Naive B cell (primary cell): ENCODE measurements around the gene TBK1. TPM values are rescaled to one million over a fixed set of nuclear protein-coding genes. Genes with fewer than 3 reads are reported as not detected.

Experiments used
- ATAC-seq, 2 donors: fragments of 150-1000 bp; cut with Tn5 transposase; 2 replicates each; pipeline ENCODE4 v1.10.0; 2021; ENCODE audit warnings: low read depth in 2 of 2, mild to moderate bottlenecking in 2 of 2, moderate library complexity in 2 of 2
- DNase-seq: peaks from one replicate; pipeline ENCODE4 v3.0.0; 2022
- H3K27ac Mint-ChIP-seq, 6 donors: one replicate each; pipeline ENCODE4 v1.8.0; 2020 to 2022; ENCODE audit warnings: mild to moderate bottlenecking in 6 of 6, mixed read lengths in 6 of 6, moderate library complexity in 5 of 6, inconsistent platforms in 2 of 6
- H3K27me3 Mint-ChIP-seq, 3 donors: one replicate each; pipeline ENCODE4 v1.8.0; 2021 to 2022; ENCODE audit warnings: mixed read lengths in 3 of 3, mild to moderate bottlenecking in 1 of 3
- H3K36me3 Mint-ChIP-seq, 2 donors: one replicate each; pipeline ENCODE4 v1.8.0; 2020 to 2022; ENCODE audit warnings: mixed read lengths in 2 of 2, inconsistent platforms in 1 of 2, mild to moderate bottlenecking in 1 of 2
- H3K4me1 Mint-ChIP-seq, 3 donors: one replicate each; pipeline ENCODE4 v1.8.0; 2020 to 2022; ENCODE audit warnings: mixed read lengths in 3 of 3, inconsistent platforms in 1 of 3, mild to moderate bottlenecking in 1 of 3, moderate library complexity in 1 of 3
- H3K4me3 Mint-ChIP-seq, 8 donors: one replicate each; pipeline ENCODE4 v1.8.0; 2020 to 2022; ENCODE audit warnings: mild to moderate bottlenecking in 8 of 8, mixed read lengths in 8 of 8, moderate library complexity in 8 of 8, inconsistent platforms in 2 of 8
- H3K9me3 Mint-ChIP-seq, 7 donors: one replicate each; pipeline ENCODE4 v1.8.0; 2020 to 2022; ENCODE audit warnings: mixed read lengths in 7 of 7, mild to moderate bottlenecking in 5 of 7, inconsistent platforms in 2 of 7, moderate library complexity in 1 of 7
- polyA plus RNA-seq, 6 donors: library from polyadenylated mRNA; unstranded; fragments of 300-500 nt; fragmentation: Illumina TruSeq; gene quantifications; one replicate each; pipeline ENCODE4 v1.2.3, GENCODE V29; 2021; ENCODE audit warnings: low read depth in 6 of 6

The TBK1 gene
- polyA plus RNA-seq, 6 donors from 2014 or later: 16.0 to 24.5 (median 18.9) TPM

DNA sequence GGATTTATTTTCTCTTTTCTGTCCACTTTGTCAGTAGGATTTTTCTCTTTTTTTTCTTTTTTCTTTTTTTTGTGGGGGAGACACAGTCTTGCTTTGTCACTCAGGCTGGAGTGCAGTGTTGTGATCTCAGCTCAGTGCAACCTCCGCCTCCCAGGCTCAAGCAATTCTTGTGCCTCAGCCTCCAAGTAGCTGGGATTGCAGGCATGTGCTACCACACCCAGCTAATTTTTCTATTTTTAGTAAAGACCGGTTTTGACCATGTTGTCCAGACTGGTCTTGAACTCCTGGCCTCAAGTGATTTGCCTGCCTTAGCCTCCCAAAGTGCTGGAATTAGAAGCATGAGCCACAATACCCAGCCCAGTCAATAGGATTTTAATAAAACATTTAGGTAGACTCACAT, 21.0 kb upstream of the TBK1 start:
- ATAC-seq: no peak
- DNase-seq: no peak
- H3K4me1 Mint-ChIP-seq: no peaks in the 10 kb centered on the region
- no peaks in the 10 kb centered on the region for H3K9me3 Mint-ChIP-seq
- peak overlapping the region in 1 of 6 donors; percentile 7 for H3K27ac Mint-ChIP-seq
- peaks cover 5 to 43% of the 10 kb centered on the region in 2 donors for H3K36me3 Mint-ChIP-seq
- H3K27me3 Mint-ChIP-seq: no peaks in the 10 kb centered on the region
- H3K4me3 Mint-ChIP-seq: no peak overlapping the region

DNA sequence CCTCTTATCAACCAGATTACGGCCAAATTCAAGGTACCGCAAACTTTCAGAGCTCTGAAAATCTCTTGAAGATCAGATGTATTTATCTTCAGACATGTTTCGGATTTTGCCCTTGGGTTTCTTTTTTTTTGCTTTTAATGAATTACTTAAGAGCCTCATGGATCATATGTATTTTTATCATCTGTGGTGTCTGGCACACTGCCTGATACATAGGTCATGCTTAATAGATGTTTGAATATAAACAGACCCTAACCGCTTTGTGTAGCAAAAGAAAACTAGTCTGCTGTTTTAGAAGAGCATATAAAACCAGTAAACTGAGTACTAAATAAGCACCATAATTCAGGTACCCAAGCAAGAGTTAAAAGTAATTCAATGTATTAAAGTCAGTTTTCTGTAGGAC, 20.1 kb upstream of the TBK1 start:
- H3K36me3 Mint-ChIP-seq: peaks cover 5 to 43% of the 10 kb centered on the region in 2 donors

DNA sequence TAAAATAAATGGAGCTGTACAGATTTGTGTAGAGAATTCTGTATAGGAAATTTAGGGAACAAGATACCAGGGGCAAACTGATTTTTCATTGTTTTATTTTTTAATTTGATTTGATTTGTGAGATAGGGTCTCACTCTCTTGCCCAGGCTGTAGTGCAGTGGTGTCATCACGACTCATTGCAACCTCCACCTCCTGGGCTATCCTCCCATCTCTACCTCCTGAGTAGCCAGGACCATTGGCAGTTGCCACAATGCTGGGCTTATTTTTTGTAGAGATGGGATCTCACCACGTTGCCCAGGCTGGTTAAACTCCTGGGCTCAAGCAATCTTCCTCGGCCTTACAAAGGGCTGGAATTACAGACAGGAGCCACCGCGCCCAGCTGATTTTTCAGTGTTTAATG, 18.0 kb upstream of the TBK1 start:
- H3K4me1 Mint-ChIP-seq: peaks cover 0 to 4% (median 4%) of the 10 kb centered on the region in 3 donors
- ATAC-seq: no peak
- DNase-seq: no peak
- H3K27me3 Mint-ChIP-seq: no peaks in the 10 kb centered on the region
- no peaks in the 10 kb centered on the region for H3K9me3 Mint-ChIP-seq
- H3K36me3 Mint-ChIP-seq: peaks cover 14 to 46% of the 10 kb centered on the region in 2 donors
- H3K4me3 Mint-ChIP-seq: no peak overlapping the region
- no peak overlapping the region for H3K27ac Mint-ChIP-seq

More for the DNA sequence above, 20.1 kb upstream of the TBK1 start:
- Mint-ChIP-seq H3K27me3 (no peaks in the 10 kb centered on the region), H3K4me1 (no peaks in the 10 kb centered on the region), H3K4me3 (no peak overlapping the region), H3K9me3 (no peaks in the 10 kb centered on the region), H3K27ac (no peak overlapping the region)
- ATAC-seq (no peak), DNase-seq (no peak)

DNA sequence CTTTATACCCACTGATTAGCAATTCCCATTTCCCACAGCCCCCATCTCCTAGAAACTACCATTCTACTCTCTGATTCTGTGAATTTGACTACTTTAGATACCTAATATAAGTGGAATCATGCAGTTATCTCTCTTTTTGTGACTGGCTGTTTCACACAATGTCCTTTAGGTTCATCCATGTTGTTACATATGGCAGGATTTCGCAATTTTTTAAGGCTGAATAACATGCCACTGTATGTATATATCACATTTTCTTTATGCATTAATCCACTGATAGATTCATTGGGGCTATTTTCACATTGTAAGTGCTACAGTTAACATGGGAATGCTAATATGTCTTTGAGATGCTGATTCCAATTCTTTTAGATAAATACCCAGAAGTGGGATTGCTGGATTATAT, 11.8 kb upstream of the TBK1 start:
- DNase-seq: no peak
- H3K4me3 Mint-ChIP-seq: no peak overlapping the region
- peaks cover 0 to 4% (median 4%) of the 10 kb centered on the region in 3 donors for H3K4me1 Mint-ChIP-seq
- no peak overlapping the region for H3K27ac Mint-ChIP-seq
- H3K27me3 Mint-ChIP-seq: no peaks in the 10 kb centered on the region
- H3K36me3 Mint-ChIP-seq: peaks cover 9 to 28% of the 10 kb centered on the region in 2 donors
- no peaks in the 10 kb centered on the region for H3K9me3 Mint-ChIP-seq
- no peak for ATAC-seq

DNA sequence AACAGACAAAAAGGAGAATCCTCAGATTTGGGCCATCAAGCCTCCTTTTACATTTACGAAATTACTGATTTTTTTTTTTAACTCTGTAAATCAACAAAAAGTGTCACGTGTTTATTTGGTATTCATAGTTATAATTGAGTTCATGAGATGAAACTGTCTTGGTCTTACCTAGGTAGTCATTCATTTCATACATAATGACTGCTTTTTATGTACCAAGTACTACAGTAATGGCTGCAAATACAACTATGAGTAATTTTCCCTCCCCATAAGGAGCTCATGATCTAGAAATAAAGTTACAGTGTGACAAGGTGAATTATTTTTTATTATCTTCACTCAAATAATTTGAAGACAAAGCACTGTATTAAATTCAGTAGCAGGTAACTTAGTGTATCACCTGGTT, 6.4 kb upstream of the TBK1 start:
- no peaks in the 10 kb centered on the region for H3K9me3 Mint-ChIP-seq
- peaks cover 0 to 10% of the 10 kb centered on the region in 2 donors for H3K36me3 Mint-ChIP-seq
- ATAC-seq: no peak
- H3K4me1 Mint-ChIP-seq: peaks cover 0 to 5% (median 5%) of the 10 kb centered on the region in 3 donors
- H3K27ac Mint-ChIP-seq: no peak overlapping the region
- no peak overlapping the region for H3K4me3 Mint-ChIP-seq
- DNase-seq: no peak
- H3K27me3 Mint-ChIP-seq: no peaks in the 10 kb centered on the region

DNA sequence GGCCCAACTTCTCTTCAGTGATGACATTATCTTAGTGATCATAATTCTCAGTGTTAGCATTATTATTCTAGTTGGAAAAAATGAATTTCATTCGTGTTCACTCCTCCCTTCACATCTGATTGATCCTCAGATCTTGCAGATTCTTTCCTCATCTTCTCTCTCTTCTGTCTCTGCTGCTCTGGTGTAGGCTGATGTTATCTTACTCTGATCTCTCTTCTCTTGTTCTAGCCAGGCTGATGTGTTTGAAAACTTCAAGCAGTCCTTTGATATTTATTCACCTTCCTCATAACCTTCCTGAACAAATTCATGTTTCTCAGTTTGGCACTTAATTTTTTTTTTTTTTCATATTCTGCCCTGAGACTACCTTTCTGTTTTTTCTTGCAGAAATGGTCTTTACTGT, 5.6 kb upstream of the TBK1 start:
- H3K27ac Mint-ChIP-seq: no peak overlapping the region
- DNase-seq (no peak), ATAC-seq (no peak)
- peaks cover 7 to 13% (median 13%) of the 10 kb centered on the region in 3 donors for H3K4me1 Mint-ChIP-seq
- H3K27me3 Mint-ChIP-seq: no peaks in the 10 kb centered on the region
- H3K36me3 Mint-ChIP-seq: peaks cover 0 to 4% of the 10 kb centered on the region in 2 donors
- no peaks in the 10 kb centered on the region for H3K9me3 Mint-ChIP-seq
- H3K4me3 Mint-ChIP-seq: no peak overlapping the region

DNA sequence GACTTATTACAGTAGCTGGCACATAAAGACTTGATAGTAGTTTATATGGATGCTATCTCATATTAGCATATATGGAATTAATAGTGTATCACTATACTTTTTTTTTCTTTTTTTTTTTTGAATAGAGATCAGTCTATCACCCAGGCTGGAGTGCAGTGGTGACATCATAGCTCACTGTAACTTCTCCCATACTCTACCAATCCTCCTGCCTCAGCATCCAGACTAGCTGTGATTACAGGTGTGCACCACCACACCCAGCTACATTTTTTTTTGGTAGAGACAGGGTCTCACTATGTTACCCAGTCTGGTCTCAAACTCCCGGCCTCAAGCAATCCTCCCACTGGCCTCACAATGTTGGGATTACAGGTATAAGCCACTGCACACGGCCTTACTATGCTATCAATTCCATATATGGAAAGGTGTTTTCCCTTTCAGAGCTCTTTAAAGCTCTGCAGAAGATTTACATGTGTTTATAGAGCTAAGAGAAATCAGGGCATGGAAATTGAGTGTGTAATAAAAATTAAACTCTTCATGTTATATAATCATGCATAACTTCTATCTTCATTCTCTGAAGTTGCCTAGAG, 1.8 kb upstream of the TBK1 start:
- no peak for DNase-seq
- no peak for ATAC-seq
- peaks cover 0 to 1% of the 10 kb centered on the region in 2 donors for H3K36me3 Mint-ChIP-seq
- H3K4me1 Mint-ChIP-seq: peaks cover 17 to 28% (median 24%) of the 10 kb centered on the region in 3 donors
- peak overlapping the region in 6 of 8 donors; percentile 20 to 99 (median 68) for H3K4me3 Mint-ChIP-seq
- no peaks in the 10 kb centered on the region for H3K9me3 Mint-ChIP-seq
- peak overlapping the region in 1 of 6 donors; percentile 47 for H3K27ac Mint-ChIP-seq
- H3K27me3 Mint-ChIP-seq: no peaks in the 10 kb centered on the region

DNA sequence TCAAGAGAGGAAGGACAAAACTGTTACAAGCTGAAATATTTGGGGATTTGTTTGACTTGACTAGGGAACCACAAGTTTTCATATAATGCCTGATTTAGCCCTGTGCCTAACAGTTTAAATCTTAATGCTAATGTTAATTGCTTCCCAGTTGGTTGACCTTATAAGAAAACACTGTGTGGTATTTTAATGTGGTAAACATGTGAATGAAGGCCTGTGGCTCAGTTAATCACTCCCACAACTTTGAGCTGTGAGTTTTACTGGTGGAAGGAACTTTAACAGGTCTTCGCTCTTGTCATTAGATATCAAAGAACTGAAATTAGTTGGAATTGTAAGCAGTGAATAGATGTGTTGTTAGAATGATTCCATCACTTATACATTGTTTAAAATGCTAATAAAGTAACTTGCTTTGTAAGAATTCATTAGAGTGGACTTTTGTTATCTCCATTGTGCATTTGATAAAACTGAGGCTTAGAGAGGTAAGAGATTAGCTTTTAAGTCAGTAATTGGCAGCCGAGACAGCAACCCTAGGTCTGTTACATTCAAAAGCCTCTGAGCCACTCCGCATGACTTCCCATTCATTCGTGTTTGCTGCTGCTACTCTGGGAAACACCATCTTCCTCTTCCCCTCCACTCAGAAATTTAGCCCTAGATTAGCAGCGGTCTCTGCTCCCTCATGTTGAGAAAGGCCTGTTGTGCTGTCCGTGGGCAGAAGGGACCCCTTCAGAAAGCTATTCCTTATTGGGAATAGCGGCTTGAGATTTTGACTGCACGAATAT, 1.0 kb upstream of the TBK1 start:
- Mint-ChIP-seq H3K4me3 (peak overlapping the region; percentile 93 to 99 (median 95)), H3K9me3 (no peaks in the 10 kb centered on the region), H3K27me3 (no peaks in the 10 kb centered on the region), H3K4me1 (peaks cover 18 to 29% (median 25%) of the 10 kb centered on the region in 3 donors), H3K36me3 (no peaks in the 10 kb centered on the region), H3K27ac (peak overlapping the region in 5 of 6 donors; percentile 54 to 95 (median 91))
- DNase-seq (peak; percentile 23), ATAC-seq (peak; percentile 45)

DNA sequence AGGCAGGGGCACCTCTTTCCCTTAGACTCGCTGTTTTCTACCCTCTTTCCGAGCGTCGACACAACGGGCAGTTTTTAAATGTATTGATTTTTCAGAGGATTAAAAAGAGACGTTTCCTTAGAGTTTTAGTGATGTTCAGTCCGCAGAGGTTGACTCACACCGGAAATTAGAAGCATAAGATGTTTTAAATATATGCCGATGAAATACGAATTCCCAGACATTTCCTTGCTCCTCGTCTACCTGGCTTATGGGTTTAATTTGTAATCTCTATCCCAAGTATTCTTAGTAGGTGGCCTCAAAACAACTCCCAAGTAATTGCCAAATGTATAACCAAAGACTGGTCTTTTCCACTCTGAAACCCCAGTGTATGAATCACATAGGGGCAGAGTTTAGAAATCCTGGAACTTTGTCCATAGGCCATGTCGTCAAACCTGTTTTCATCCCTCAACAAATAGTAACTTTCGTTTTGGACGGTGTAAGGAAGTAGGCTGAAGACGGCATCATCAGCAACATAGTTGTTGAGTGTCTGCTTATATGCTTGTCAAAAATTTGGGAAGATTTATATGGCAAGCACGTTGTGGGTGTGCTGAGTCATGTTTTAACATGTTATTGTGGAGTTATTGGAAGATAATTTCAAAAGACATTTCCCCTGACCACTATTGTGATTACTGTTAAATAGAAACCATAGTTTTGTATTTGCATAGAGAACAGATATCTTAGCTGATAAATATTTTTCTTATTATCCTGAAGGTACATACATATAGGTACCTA, 824 bp downstream of the TBK1 start:
- Mint-ChIP-seq H3K4me1 (peaks cover 21 to 35% (median 34%) of the 10 kb centered on the region in 3 donors), H3K9me3 (no peaks in the 10 kb centered on the region), H3K27ac (peak overlapping the region; percentile 80 to 95 (median 90)), H3K36me3 (no peaks in the 10 kb centered on the region), H3K27me3 (no peaks in the 10 kb centered on the region), H3K4me3 (peak overlapping the region; percentile 93 to 99 (median 95))
- ATAC-seq (peak; percentile 15 to 20), DNase-seq (peak; percentile 5)

DNA sequence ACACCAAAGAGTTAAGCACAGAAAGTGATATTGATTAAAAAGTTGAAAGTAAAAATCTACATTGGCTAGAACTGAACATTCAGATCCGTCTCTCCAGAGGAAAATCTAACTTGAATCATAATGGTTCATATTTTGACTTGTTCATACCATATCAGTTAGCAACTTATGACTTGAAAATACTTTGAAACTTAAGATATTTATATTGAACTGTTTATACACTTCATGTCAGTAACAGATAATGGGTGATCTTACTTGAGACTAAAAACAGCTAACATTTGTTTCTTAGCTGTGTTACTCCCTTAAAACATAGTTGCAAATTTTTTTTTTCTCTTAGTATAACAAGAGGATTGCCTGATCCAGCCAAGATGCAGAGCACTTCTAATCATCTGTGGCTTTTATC, 3.6 kb downstream of the TBK1 start:
- Mint-ChIP-seq H3K9me3 (no peaks in the 10 kb centered on the region), H3K27ac (peak overlapping the region in 2 of 6 donors; percentile 15 to 23), H3K27me3 (no peaks in the 10 kb centered on the region), H3K4me3 (peak overlapping the region in 1 of 8 donors; percentile 46), H3K36me3 (no peaks in the 10 kb centered on the region), H3K4me1 (peaks cover 32 to 45% (median 43%) of the 10 kb centered on the region in 3 donors)
- ATAC-seq (no peak), DNase-seq (no peak)

DNA sequence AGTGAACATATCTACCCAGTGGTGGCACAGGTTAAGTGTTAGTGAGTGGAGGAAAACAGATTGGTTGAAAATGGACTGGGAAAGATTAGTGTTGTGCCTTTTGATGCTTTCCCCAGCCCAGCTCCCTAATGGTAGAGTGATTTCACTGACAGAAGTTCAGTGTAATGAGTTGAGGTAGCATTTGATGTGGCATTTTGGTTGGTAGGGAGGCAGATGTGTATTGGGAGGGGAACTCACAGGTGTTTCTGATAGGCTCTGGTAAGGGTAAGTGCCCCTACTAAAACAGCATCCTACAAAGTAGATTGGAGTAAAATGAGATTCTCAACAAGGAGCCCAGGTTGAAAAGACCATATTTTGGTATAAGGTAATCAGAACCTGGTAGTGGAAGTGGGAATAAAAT, 4.2 kb downstream of the TBK1 start:
- H3K9me3 Mint-ChIP-seq: no peaks in the 10 kb centered on the region
- H3K27me3 Mint-ChIP-seq: no peaks in the 10 kb centered on the region
- no peaks in the 10 kb centered on the region for H3K36me3 Mint-ChIP-seq
- ATAC-seq (no peak), DNase-seq (no peak)
- H3K4me1 Mint-ChIP-seq: peaks cover 27 to 40% (median 37%) of the 10 kb centered on the region in 3 donors
- peak overlapping the region in 4 of 6 donors; percentile 1 to 73 (median 19) for H3K27ac Mint-ChIP-seq
- H3K4me3 Mint-ChIP-seq: peak overlapping the region in 1 of 8 donors; percentile 46

DNA sequence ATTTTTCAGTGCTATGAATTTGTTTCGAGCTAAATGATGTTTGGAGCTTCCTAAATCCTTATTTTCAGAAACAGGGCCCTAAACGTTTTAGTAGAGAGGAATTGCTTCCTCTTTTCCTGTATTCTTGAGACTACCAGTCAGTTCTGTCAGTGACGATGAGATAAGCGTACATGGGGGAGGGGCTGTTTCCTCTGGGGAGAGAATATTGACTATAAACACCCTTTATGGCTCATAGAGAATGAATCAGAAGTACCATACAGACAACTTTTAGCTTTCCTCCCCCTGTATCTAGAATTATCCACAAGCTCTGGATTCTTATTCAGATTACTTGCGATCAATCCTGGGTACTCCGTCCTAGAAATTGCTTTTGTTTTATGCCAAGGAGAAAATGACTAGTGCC, 5.1 kb downstream of the TBK1 start:
- H3K27ac Mint-ChIP-seq: peak overlapping the region in 5 of 6 donors; percentile 4 to 87 (median 22)
- H3K4me3 Mint-ChIP-seq: peak overlapping the region in 1 of 8 donors; percentile 48
- DNase-seq (no peak), ATAC-seq (no peak)
- peaks cover 24 to 33% (median 30%) of the 10 kb centered on the region in 3 donors for H3K4me1 Mint-ChIP-seq
- H3K9me3 Mint-ChIP-seq: no peaks in the 10 kb centered on the region
- no peaks in the 10 kb centered on the region for H3K36me3 Mint-ChIP-seq
- no peaks in the 10 kb centered on the region for H3K27me3 Mint-ChIP-seq

DNA sequence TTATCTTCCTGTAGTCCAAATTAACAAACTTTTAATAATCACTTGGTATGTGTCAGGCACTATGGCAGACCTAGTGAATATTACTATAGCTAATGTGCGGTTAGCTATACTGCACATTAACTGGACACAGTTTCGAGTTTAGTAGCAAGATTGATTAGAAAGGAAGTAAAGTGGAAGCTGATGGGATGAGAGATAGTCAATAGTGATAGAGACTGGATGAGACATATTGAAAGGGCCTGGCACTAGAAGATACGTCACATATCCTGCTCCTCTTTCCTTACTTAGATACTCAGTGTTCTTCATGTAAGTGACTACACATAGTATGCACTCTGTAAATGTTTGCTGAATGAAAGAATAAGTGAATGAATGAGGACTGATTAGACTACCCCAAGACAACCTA, 5.5 kb downstream of the TBK1 start:
- ATAC-seq: no peak
- H3K4me3 Mint-ChIP-seq: peak overlapping the region in 2 of 8 donors; percentile 8 to 48
- peaks cover 24 to 33% (median 30%) of the 10 kb centered on the region in 3 donors for H3K4me1 Mint-ChIP-seq
- no peaks in the 10 kb centered on the region for H3K27me3 Mint-ChIP-seq
- no peak for DNase-seq
- H3K27ac Mint-ChIP-seq: peak overlapping the region in 4 of 6 donors; percentile 24 to 87 (median 56)
- no peaks in the 10 kb centered on the region for H3K36me3 Mint-ChIP-seq
- H3K9me3 Mint-ChIP-seq: no peaks in the 10 kb centered on the region
